ENCODE results near the gene HTR1D.
"Not testable (repeated sequence)": the region's sequence is repeated elsewhere in the genome, so short reads cannot be mapped to it uniquely, and the experiment has no call there.

DNA sequence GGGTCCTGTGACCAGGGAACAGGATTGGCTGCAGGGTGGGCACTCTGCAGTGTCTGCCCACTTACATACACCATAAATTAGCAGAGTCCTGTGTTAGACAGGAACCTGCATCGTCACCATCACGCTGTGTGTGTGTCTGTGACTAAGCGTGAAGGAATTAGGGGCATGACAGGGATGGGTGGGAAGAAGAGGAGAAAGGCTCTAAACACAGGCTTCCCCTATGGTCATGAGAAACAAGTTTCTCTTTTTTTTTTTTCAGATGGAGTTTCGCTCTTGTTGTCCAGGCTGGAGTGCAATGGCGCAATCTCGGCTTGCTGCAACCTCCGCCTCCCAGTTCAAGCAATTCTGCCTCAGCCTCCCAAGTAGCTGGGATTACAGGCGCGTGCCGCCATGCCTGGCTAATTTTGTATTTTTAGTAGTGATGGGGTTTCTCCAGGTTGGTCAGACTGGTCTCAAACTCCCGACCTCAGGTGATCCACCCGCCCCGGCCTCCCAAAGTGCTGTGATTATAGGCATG lies 28.3 kb downstream of the HTR1D start:
- TF ChIP-seq POLR2A (IDR thresholded peaks at IDR 0.05); EP300 (IDR thresholded peaks at IDR 0.05; ENCODE audit: low read depth): not testable (repeated sequence)
- TF ChIP-seq, protein P1, sequence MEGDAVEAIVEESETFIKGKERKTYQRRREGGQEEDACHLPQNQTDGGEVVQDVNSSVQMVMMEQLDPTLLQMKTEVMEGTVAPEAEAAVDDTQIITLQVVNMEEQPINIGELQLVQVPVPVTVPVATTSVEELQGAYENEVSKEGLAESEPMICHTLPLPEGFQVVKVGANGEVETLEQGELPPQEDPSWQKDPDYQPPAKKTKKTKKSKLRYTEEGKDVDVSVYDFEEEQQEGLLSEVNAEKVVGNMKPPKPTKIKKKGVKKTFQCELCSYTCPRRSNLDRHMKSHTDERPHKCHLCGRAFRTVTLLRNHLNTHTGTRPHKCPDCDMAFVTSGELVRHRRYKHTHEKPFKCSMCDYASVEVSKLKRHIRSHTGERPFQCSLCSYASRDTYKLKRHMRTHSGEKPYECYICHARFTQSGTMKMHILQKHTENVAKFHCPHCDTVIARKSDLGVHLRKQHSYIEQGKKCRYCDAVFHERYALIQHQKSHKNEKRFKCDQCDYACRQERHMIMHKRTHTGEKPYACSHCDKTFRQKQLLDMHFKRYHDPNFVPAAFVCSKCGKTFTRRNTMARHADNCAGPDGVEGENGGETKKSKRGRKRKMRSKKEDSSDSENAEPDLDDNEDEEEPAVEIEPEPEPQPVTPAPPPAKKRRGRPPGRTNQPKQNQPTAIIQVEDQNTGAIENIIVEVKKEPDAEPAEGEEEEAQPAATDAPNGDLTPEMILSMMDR (IDR thresholded peaks at IDR 0.05), result not testable (repeated sequence)

Data from transverse colon (tissue), 3 donors.